AG10803 (cell line): ENCODE results near the gene PRODH2.

Experiments used
- DNase-seq: peaks from one replicate; pipeline ENCODE4 v3.0.0; 2010; ENCODE audit warnings: low read depth
- H3K4me3 ChIP-seq: 2 replicates; pipeline ENCODE4 v1.5.1; 2011; ENCODE audit warnings: mild to moderate bottlenecking, low read length, control low read depth
- TF ChIP-seq, protein P1 (sequence below): conservative IDR thresholded peaks from 2 replicates; pipeline ENCODE4 v1.5.1; 2011; ENCODE audit warnings: mild to moderate bottlenecking, low read length, control low read depth, inconsistent platforms

The PRODH2 gene, protein sequence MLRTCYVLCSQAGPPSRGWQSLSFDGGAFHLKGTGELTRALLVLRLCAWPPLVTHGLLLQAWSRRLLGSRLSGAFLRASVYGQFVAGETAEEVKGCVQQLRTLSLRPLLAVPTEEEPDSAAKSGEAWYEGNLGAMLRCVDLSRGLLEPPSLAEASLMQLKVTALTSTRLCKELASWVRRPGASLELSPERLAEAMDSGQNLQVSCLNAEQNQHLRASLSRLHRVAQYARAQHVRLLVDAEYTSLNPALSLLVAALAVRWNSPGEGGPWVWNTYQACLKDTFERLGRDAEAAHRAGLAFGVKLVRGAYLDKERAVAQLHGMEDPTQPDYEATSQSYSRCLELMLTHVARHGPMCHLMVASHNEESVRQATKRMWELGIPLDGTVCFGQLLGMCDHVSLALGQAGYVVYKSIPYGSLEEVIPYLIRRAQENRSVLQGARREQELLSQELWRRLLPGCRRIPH

DNA sequence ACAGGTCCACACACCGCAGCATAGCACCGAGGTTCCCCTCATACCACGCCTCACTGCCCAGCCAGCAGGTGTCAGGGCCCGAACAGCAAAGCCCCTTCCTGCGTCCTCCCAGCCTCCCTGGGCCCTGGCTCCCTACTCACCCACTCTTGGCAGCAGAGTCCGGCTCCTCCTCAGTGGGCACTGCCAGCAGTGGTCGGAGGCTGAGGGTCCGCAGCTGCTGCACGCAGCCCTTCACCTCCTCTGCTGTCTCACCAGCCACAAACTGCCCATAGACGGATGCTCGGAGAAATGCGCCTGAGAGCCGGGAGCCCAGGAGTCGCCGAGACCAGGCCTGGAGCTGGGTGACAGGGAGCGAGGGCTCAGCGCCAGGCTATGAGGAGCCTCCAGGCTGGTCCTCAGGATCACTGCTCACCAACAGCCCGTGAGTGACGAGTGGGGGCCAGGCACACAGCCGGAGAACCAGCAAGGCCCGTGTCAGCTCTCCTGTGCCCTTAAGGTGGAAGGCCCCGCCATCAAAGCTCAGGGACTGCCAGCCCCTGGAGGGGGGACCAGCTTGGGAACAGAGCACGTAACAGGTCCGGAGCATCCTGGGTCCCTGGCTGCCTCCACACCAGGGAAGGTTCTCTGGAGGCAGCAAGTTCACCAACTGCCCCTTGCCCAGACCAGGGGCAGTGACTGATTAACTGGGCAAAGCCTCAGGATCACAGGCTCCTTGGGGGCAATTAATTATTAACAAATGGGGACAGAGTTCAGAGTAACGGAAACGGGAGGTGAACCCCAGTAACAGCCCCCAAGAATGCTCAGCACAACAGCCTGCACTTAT is at the start of gene PRODH2:
PRODH2 (minus strand) TSS at position 626 of the 823 bp plus-strand sequence; CDS start at position 586, 40 bp downstream.
- TF ChIP-seq, protein P1, sequence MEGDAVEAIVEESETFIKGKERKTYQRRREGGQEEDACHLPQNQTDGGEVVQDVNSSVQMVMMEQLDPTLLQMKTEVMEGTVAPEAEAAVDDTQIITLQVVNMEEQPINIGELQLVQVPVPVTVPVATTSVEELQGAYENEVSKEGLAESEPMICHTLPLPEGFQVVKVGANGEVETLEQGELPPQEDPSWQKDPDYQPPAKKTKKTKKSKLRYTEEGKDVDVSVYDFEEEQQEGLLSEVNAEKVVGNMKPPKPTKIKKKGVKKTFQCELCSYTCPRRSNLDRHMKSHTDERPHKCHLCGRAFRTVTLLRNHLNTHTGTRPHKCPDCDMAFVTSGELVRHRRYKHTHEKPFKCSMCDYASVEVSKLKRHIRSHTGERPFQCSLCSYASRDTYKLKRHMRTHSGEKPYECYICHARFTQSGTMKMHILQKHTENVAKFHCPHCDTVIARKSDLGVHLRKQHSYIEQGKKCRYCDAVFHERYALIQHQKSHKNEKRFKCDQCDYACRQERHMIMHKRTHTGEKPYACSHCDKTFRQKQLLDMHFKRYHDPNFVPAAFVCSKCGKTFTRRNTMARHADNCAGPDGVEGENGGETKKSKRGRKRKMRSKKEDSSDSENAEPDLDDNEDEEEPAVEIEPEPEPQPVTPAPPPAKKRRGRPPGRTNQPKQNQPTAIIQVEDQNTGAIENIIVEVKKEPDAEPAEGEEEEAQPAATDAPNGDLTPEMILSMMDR = no peak
- H3K4me3 ChIP-seq = no peak within 1 kb of the TSS
- DNase-seq = no peak

DNA sequence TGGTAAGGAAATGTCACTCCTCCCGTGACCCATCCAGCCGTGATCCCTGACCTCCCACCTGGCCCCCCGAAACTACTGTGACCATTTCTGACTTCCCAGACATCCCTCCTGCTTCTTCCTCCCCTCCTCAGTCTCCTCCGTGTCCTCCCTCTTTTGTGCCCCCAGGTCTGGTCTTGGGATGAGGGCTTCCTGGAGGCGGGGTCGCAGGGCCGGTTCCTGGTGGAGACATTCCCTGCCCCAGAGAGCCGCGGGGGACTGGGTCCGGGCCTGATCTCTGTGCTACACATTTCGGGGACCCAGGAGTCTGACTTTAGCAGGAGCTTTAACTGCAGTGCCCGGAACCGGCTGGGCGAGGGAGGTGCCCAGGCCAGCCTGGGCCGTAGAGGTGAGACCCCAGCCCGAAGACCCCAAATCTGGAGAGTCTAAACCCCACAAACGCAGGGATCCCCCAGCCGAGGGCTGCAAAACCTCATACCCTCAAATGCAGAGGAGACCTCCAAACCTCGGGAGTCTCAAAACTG is 49.1 kb upstream of the PRODH2 start:
- no peak overlapping the region for H3K4me3 ChIP-seq
- TF ChIP-seq, protein P1 = no peak
- DNase-seq = no peak

DNA sequence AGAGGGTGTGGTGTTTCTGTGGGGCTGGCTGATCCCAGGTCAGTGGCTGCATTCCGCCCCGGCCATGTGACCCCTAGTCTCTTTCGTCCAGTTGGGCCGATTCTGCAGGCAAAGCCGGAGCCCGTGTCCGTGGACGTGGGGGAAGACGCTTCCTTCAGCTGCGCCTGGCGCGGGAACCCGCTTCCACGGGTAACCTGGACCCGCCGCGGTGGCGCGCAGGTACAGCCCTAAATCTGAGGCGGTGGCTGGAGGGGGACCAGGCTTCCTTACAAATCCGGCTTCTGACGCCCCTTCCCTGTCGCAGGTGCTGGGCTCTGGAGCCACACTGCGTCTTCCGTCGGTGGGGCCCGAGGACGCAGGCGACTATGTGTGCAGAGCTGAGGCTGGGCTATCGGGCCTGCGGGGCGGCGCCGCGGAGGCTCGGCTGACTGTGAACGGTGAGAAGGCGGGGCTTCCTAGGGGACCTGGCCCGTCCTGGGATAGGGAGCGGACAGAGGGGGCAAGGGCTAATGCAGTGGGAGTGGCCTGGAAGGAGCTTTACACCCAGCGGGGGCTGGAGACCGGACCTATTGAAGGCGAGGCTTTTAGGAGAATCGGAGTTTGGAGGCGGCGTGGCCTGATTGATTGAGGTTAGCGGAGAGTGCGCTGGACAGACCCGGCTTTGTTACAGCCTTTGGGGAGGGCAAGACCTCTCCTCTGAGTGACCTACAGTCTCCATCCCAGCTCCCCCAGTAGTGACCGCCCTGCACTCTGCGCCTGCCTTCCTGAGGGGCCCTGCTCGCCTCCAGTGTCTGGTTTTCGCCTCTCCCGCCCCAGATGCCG is 48.4 kb upstream of the PRODH2 start:
- DNase-seq = no peak
- H3K4me3 ChIP-seq = no peak overlapping the region
- TF ChIP-seq, protein P1 = no peak

DNA sequence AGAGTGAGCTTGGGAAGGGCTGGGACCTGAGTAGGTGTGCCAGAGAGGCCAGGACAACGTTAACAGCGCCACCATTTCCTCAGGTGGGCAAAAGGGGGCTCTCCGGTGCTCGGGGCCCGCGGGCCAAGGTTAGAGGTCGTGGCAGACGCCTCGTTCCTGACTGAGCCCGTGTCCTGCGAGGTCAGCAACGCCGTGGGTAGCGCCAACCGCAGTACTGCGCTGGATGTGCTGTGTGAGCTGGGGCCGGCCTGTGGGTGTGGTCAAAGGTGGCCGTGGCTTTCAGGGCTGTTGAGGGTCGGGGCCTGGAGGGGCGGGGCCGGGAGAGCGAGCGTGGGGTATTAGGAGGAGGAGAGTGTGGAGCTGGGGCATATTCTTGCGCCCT is 47.8 kb upstream of the PRODH2 start:
- DNase-seq = no peak
- H3K4me3 ChIP-seq = no peak overlapping the region

DNA sequence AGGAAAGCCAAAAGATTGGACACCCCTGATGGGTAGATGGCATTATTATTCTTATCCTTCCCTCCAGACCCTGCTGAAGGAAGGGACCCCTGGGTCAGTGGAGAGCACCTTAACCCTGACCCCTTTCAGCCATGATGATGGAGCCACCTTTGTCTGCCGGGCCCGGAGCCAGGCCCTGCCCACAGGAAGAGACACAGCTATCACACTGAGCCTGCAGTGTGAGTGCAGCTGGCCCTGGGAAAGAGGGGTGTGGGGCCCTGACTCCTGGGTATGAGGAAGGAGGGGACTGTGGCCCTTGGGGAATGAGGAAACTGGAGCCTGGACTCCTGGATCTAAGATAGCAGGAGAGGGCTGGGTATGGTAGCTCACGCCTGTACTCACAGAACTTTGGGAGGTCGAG is 46.8 kb upstream of the PRODH2 start:
- TF ChIP-seq, protein P1 = no peak
- DNase-seq = no peak
- no peak overlapping the region for H3K4me3 ChIP-seq

More for the DNA sequence above, 47.8 kb upstream of the PRODH2 start:
- TF ChIP-seq, protein P1 = no peak

DNA sequence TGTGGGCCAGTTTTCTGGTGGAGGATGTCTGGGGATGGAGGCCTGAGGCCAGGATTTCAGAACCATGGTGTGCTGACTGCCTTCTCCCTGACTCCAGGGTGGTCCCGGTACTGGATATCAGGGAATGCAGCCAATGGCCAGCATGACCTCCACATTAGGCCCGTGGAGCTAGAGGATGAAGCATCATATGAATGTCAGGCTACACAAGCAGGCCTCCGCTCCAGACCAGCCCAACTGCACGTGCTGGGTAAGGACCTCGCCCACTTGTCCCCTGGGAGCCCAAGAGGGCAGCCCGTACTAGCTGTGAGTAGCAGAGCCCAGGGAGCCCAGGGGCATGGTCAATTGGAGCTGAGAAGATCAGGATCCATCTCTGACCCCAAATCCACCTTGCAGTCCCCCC is 45.7 kb upstream of the PRODH2 start:
- H3K4me3 ChIP-seq = no peak overlapping the region
- no peak for DNase-seq
- TF ChIP-seq, protein P1 = no peak
